ENCODE data around the gene DYDC1. TPM values are rescaled to one million over a fixed set of nuclear protein-coding genes. Genes with fewer than 3 reads are reported as not detected.

The DYDC1 gene
- total RNA-seq, 1 donor from 2014 or later = not detected

DNA sequence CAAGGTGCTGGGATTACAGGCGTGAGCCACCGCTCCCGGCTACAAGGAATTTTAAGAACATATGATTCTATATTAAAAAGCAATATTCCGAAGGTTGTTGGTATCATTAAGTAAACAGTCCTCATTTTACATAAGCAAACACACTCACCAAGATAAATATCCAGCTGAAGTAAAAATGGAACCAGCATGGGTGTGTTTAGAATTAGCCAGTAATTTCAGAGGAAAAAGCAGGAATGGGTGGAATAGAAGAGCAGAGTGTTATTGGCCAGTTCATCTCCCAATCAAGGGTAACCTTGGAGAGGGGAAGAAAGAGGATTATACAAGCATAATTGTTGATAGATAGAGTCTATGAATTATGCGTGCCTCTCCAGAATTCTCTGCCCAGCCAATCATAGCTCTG lies 35.4 kb downstream of the DYDC1 start:
- peaks cover 22% of the 10 kb centered on the region for H3K4me1 Mint-ChIP-seq (ENCODE audit: low read depth, unreplicated experiment)
- FAIRE-seq = no peak

DNA sequence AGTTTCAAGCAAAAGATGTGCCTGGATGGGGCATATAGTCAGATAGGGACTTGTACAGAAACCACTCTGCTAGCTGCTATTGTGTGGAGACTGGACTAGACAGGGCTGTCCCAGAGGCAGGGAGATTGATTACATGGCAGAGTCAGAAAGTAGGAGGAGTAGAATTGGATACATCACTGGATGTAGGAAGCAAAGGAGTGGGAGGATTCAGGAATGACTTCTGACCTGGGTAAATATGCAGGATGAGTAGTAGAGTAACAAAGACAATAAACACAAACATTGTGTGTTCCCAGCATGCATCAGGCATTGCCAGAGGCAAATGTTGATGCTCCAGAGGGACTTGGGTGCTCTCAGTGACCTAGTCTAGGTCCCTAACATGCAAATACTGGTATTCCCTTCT lies 36.2 kb downstream of the DYDC1 start:
- Mint-ChIP-seq H3K27ac (ENCODE audit: unreplicated experiment) (no peak overlapping the region), H3K9me3 (ENCODE audit: unreplicated experiment) (peaks cover 2% of the 10 kb centered on the region)
- TF ChIP-seq EZH2 (IDR thresholded peaks at IDR 0.05; ENCODE audit: insufficient read depth, low read length) = no peak
- TF ChIP-seq, protein P1, sequence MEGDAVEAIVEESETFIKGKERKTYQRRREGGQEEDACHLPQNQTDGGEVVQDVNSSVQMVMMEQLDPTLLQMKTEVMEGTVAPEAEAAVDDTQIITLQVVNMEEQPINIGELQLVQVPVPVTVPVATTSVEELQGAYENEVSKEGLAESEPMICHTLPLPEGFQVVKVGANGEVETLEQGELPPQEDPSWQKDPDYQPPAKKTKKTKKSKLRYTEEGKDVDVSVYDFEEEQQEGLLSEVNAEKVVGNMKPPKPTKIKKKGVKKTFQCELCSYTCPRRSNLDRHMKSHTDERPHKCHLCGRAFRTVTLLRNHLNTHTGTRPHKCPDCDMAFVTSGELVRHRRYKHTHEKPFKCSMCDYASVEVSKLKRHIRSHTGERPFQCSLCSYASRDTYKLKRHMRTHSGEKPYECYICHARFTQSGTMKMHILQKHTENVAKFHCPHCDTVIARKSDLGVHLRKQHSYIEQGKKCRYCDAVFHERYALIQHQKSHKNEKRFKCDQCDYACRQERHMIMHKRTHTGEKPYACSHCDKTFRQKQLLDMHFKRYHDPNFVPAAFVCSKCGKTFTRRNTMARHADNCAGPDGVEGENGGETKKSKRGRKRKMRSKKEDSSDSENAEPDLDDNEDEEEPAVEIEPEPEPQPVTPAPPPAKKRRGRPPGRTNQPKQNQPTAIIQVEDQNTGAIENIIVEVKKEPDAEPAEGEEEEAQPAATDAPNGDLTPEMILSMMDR (IDR thresholded peaks at IDR 0.05; ENCODE audit: insufficient read depth, low read depth, low read length) = no peak

More for the DNA sequence above, 35.4 kb downstream of the DYDC1 start:
- no peaks in the 10 kb centered on the region for H4K20me1 ChIP-seq (ENCODE audit: insufficient read depth, low read length)
- no peaks in the 10 kb centered on the region for H3K79me2 ChIP-seq (ENCODE audit: insufficient read depth, low read length)
- Mint-ChIP-seq H3K4me3 (ENCODE audit: unreplicated experiment) (no peak overlapping the region), H3K36me3 (ENCODE audit: low read depth, unreplicated experiment) (no peaks in the 10 kb centered on the region), H3K27me3 (ENCODE audit: low read depth, unreplicated experiment) (no peaks in the 10 kb centered on the region), H3K9me3 (ENCODE audit: unreplicated experiment) (peaks cover 2% of the 10 kb centered on the region), H3K27ac (ENCODE audit: unreplicated experiment) (no peak overlapping the region)
- H3K4me1 ChIP-seq (ENCODE audit: insufficient read depth, low read length) = no peaks in the 10 kb centered on the region
- no peak overlapping the region for H3K9ac ChIP-seq (ENCODE audit: low read length)
- H3K27me3 ChIP-seq (ENCODE audit: insufficient read depth, low read length) = no peaks in the 10 kb centered on the region
- no peak overlapping the region for H3K4me3 ChIP-seq (ENCODE audit: insufficient read depth, low read depth, low read length)
- no peak overlapping the region for H2AFZ ChIP-seq (ENCODE audit: low read depth, low read length)
- H3K9me3 ChIP-seq (ENCODE audit: insufficient read depth, low read depth, low read length) = no peaks in the 10 kb centered on the region
- H3K36me3 ChIP-seq (ENCODE audit: insufficient read depth, low read length) = no peaks in the 10 kb centered on the region
- no peak for DNase-seq (ENCODE audit: low read depth)
- TF ChIP-seq, protein P1 (IDR thresholded peaks at IDR 0.05; ENCODE audit: insufficient read depth, low read depth, low read length) = no peak
- no peak for TF ChIP-seq EZH2 (IDR thresholded peaks at IDR 0.05; ENCODE audit: insufficient read depth, low read length)
- no peak overlapping the region for H3K27ac ChIP-seq (ENCODE audit: low read depth, low read length)
- H3K4me2 ChIP-seq (ENCODE audit: low read length) = no peak overlapping the region

DNA sequence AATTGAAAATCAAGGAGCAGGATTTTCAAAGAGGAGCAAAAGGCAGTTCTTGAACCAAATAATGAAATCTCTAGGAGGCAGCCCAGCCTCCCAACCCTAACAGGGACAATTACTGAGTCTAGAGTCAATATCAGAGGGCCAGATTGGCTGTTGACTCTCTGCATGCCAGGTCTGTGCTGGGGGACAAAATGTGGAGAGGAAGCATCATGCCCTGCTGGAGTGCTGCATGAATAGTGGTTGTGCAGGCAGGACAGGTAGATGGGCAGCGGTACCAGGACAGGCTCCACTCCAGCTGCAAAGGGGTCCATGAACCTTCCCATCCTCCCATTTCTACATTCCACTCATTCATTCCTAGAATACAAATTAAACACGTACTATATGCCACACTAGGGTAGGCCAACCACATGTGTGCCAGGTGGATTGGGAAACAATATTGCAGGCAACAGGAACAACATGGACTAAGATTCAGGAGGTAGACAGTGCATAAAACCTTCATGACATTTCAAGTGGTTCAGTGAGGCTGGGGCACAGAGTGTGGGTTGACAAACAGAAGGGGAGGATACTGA lies 36.7 kb downstream of the DYDC1 start:
- TF ChIP-seq EZH2 (IDR thresholded peaks at IDR 0.05; ENCODE audit: insufficient read depth, low read length) = no peak
- TF ChIP-seq, protein P1 (IDR thresholded peaks at IDR 0.05; ENCODE audit: insufficient read depth, low read depth, low read length) = no peak
- H2AFZ ChIP-seq (ENCODE audit: low read depth, low read length) = no peak overlapping the region
- peaks cover 2% of the 10 kb centered on the region for H3K9me3 Mint-ChIP-seq (ENCODE audit: unreplicated experiment)
- H3K27ac Mint-ChIP-seq (ENCODE audit: unreplicated experiment) = no peak overlapping the region
- no peak overlapping the region for H3K4me3 ChIP-seq (ENCODE audit: insufficient read depth, low read depth, low read length)
- H3K4me1 ChIP-seq (ENCODE audit: insufficient read depth, low read length) = no peaks in the 10 kb centered on the region
- H3K36me3 ChIP-seq (ENCODE audit: insufficient read depth, low read length) = no peaks in the 10 kb centered on the region
- FAIRE-seq = no peak
- H3K27me3 ChIP-seq (ENCODE audit: insufficient read depth, low read length) = no peaks in the 10 kb centered on the region
- peaks cover 22% of the 10 kb centered on the region for H3K4me1 Mint-ChIP-seq (ENCODE audit: low read depth, unreplicated experiment)
- no peaks in the 10 kb centered on the region for H3K9me3 ChIP-seq (ENCODE audit: insufficient read depth, low read depth, low read length)
- DNase-seq (ENCODE audit: low read depth) = no peak
- no peaks in the 10 kb centered on the region for H4K20me1 ChIP-seq (ENCODE audit: insufficient read depth, low read length)
- no peak overlapping the region for H3K9ac ChIP-seq (ENCODE audit: low read length)
- H3K27ac ChIP-seq (ENCODE audit: low read depth, low read length) = no peak overlapping the region
- H3K4me2 ChIP-seq (ENCODE audit: low read length) = no peak overlapping the region
- H3K36me3 Mint-ChIP-seq (ENCODE audit: low read depth, unreplicated experiment) = no peaks in the 10 kb centered on the region
- no peaks in the 10 kb centered on the region for H3K27me3 Mint-ChIP-seq (ENCODE audit: low read depth, unreplicated experiment)
- H3K4me3 Mint-ChIP-seq (ENCODE audit: unreplicated experiment) = no peak overlapping the region
- H3K79me2 ChIP-seq (ENCODE audit: insufficient read depth, low read length) = no peaks in the 10 kb centered on the region

More for the DNA sequence above, 36.2 kb downstream of the DYDC1 start:
- DNase-seq (ENCODE audit: low read depth) (no peak), FAIRE-seq (no peak)
- Histone ChIP-seq H3K4me3 (ENCODE audit: insufficient read depth, low read depth, low read length) (no peak overlapping the region), H3K4me2 (ENCODE audit: low read length) (no peak overlapping the region), H3K36me3 (ENCODE audit: insufficient read depth, low read length) (no peaks in the 10 kb centered on the region), H3K27me3 (ENCODE audit: insufficient read depth, low read length) (no peaks in the 10 kb centered on the region), H3K27ac (ENCODE audit: low read depth, low read length) (no peak overlapping the region), H3K79me2 (ENCODE audit: insufficient read depth, low read length) (no peaks in the 10 kb centered on the region), H4K20me1 (ENCODE audit: insufficient read depth, low read length) (no peaks in the 10 kb centered on the region), H2AFZ (ENCODE audit: low read depth, low read length) (no peak overlapping the region), H3K9ac (ENCODE audit: low read length) (no peak overlapping the region), H3K9me3 (ENCODE audit: insufficient read depth, low read depth, low read length) (no peaks in the 10 kb centered on the region), H3K4me1 (ENCODE audit: insufficient read depth, low read length) (no peaks in the 10 kb centered on the region)
- H3K27me3 Mint-ChIP-seq (ENCODE audit: low read depth, unreplicated experiment) = no peaks in the 10 kb centered on the region
- no peaks in the 10 kb centered on the region for H3K36me3 Mint-ChIP-seq (ENCODE audit: low read depth, unreplicated experiment)
- peaks cover 22% of the 10 kb centered on the region for H3K4me1 Mint-ChIP-seq (ENCODE audit: low read depth, unreplicated experiment)
- H3K4me3 Mint-ChIP-seq (ENCODE audit: unreplicated experiment) = no peak overlapping the region
